ENCODE data around the gene ABCB6. TPM values are rescaled to one million over a fixed set of nuclear protein-coding genes. Genes with fewer than 3 reads are reported as not detected.

The ABCB6 gene
- total RNA-seq, 1 donor from 2014 or later, result 12.5 TPM

GRCh38 chr2:219197388-219197787 is 21.4 kb downstream of the ABCB6 start:
- Histone ChIP-seq H4K20me1 (ENCODE audit: insufficient read depth, low read length) (no peaks in the 10 kb centered on the region), H3K9ac (ENCODE audit: low read length) (no peak overlapping the region), H3K4me1 (ENCODE audit: insufficient read depth, low read length) (no peaks in the 10 kb centered on the region), H3K36me3 (ENCODE audit: insufficient read depth, low read length) (no peaks in the 10 kb centered on the region), H3K9me3 (ENCODE audit: insufficient read depth, low read depth, low read length) (no peaks in the 10 kb centered on the region), H3K79me2 (ENCODE audit: insufficient read depth, low read length) (no peaks in the 10 kb centered on the region), H3K4me3 (ENCODE audit: insufficient read depth, low read depth, low read length) (no peak overlapping the region), H3K4me2 (ENCODE audit: low read length) (no peak overlapping the region), H3K27ac (ENCODE audit: low read depth, low read length) (no peak overlapping the region), H2AFZ (ENCODE audit: low read depth, low read length) (no peak overlapping the region), H3K27me3 (ENCODE audit: insufficient read depth, low read length) (peaks cover 6% of the 10 kb centered on the region)
- Mint-ChIP-seq H3K27me3 (ENCODE audit: low read depth, unreplicated experiment) (peaks cover 17% of the 10 kb centered on the region), H3K4me3 (ENCODE audit: unreplicated experiment) (no peak overlapping the region), H3K36me3 (ENCODE audit: low read depth, unreplicated experiment) (no peaks in the 10 kb centered on the region), H3K27ac (ENCODE audit: unreplicated experiment) (no peak overlapping the region), H3K4me1 (ENCODE audit: low read depth, unreplicated experiment) (no peaks in the 10 kb centered on the region), H3K9me3 (ENCODE audit: unreplicated experiment) (no peaks in the 10 kb centered on the region)
- FAIRE-seq (no peak), DNase-seq (ENCODE audit: low read depth) (no peak)
- TF ChIP-seq EZH2 (IDR thresholded peaks at IDR 0.05; ENCODE audit: insufficient read depth, low read length), result no peak
- TF ChIP-seq, protein P1, sequence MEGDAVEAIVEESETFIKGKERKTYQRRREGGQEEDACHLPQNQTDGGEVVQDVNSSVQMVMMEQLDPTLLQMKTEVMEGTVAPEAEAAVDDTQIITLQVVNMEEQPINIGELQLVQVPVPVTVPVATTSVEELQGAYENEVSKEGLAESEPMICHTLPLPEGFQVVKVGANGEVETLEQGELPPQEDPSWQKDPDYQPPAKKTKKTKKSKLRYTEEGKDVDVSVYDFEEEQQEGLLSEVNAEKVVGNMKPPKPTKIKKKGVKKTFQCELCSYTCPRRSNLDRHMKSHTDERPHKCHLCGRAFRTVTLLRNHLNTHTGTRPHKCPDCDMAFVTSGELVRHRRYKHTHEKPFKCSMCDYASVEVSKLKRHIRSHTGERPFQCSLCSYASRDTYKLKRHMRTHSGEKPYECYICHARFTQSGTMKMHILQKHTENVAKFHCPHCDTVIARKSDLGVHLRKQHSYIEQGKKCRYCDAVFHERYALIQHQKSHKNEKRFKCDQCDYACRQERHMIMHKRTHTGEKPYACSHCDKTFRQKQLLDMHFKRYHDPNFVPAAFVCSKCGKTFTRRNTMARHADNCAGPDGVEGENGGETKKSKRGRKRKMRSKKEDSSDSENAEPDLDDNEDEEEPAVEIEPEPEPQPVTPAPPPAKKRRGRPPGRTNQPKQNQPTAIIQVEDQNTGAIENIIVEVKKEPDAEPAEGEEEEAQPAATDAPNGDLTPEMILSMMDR (IDR thresholded peaks at IDR 0.05; ENCODE audit: insufficient read depth, low read depth, low read length), result no peak

GRCh38 chr2:219186754-219187456 is 31.9 kb downstream of the ABCB6 start:
- no peak overlapping the region for H3K27ac Mint-ChIP-seq (ENCODE audit: unreplicated experiment)
- no peaks in the 10 kb centered on the region for H3K79me2 ChIP-seq (ENCODE audit: insufficient read depth, low read length)
- no peak overlapping the region for H3K4me3 Mint-ChIP-seq (ENCODE audit: unreplicated experiment)
- H3K36me3 ChIP-seq (ENCODE audit: insufficient read depth, low read length), result peaks cover 21% of the 10 kb centered on the region
- no peaks in the 10 kb centered on the region for H3K9me3 ChIP-seq (ENCODE audit: insufficient read depth, low read depth, low read length)
- no peaks in the 10 kb centered on the region for H3K4me1 Mint-ChIP-seq (ENCODE audit: low read depth, unreplicated experiment)
- no peak overlapping the region for H3K9ac ChIP-seq (ENCODE audit: low read length)
- H3K27me3 ChIP-seq (ENCODE audit: insufficient read depth, low read length), result no peaks in the 10 kb centered on the region
- DNase-seq (ENCODE audit: low read depth) (no peak), FAIRE-seq (no peak)
- H3K36me3 Mint-ChIP-seq (ENCODE audit: low read depth, unreplicated experiment), result peaks cover 6% of the 10 kb centered on the region
- H3K27ac ChIP-seq (ENCODE audit: low read depth, low read length), result no peak overlapping the region
- H4K20me1 ChIP-seq (ENCODE audit: insufficient read depth, low read length), result peaks cover 13% of the 10 kb centered on the region
- no peak overlapping the region for H2AFZ ChIP-seq (ENCODE audit: low read depth, low read length)
- no peaks in the 10 kb centered on the region for H3K9me3 Mint-ChIP-seq (ENCODE audit: unreplicated experiment)
- no peaks in the 10 kb centered on the region for H3K4me1 ChIP-seq (ENCODE audit: insufficient read depth, low read length)
- no peak overlapping the region for H3K4me3 ChIP-seq (ENCODE audit: insufficient read depth, low read depth, low read length)
- no peak for TF ChIP-seq EZH2 (IDR thresholded peaks at IDR 0.05; ENCODE audit: insufficient read depth, low read length)
- TF ChIP-seq, protein P1 (IDR thresholded peaks at IDR 0.05; ENCODE audit: insufficient read depth, low read depth, low read length), result no peak
- no peaks in the 10 kb centered on the region for H3K27me3 Mint-ChIP-seq (ENCODE audit: low read depth, unreplicated experiment)
- H3K4me2 ChIP-seq (ENCODE audit: low read length), result no peak overlapping the region

- H3K27ac ChIP-seq (ENCODE audit: low read depth, low read length), result no peak overlapping the region
- peaks cover 16% of the 10 kb centered on the region for H3K36me3 Mint-ChIP-seq (ENCODE audit: low read depth, unreplicated experiment)
- H3K4me3 Mint-ChIP-seq (ENCODE audit: unreplicated experiment), result no peak overlapping the region
These were observed 34.6 kb downstream of the ABCB6 start for GRCh38 chr2:219184121-219184520.

More at GRCh38 chr2:219184121-219184520, 34.6 kb downstream of the ABCB6 start:
- peaks cover 3% of the 10 kb centered on the region for H3K4me1 ChIP-seq (ENCODE audit: insufficient read depth, low read length)
- no peak overlapping the region for H3K4me3 ChIP-seq (ENCODE audit: insufficient read depth, low read depth, low read length)
- H3K79me2 ChIP-seq (ENCODE audit: insufficient read depth, low read length), result peaks cover 21% of the 10 kb centered on the region
- H3K27me3 ChIP-seq (ENCODE audit: insufficient read depth, low read length), result no peaks in the 10 kb centered on the region
- no peak for FAIRE-seq
- no peak for TF ChIP-seq EZH2 (IDR thresholded peaks at IDR 0.05; ENCODE audit: insufficient read depth, low read length)
- TF ChIP-seq, protein P1 (IDR thresholded peaks at IDR 0.05; ENCODE audit: insufficient read depth, low read depth, low read length), result no peak
- peaks cover 30% of the 10 kb centered on the region for H3K36me3 ChIP-seq (ENCODE audit: insufficient read depth, low read length)
- Mint-ChIP-seq H3K4me1 (ENCODE audit: low read depth, unreplicated experiment) (peaks cover 3% of the 10 kb centered on the region), H3K27me3 (ENCODE audit: low read depth, unreplicated experiment) (no peaks in the 10 kb centered on the region), H3K9me3 (ENCODE audit: unreplicated experiment) (peaks cover under 1% of the 10 kb centered on the region), H3K27ac (ENCODE audit: unreplicated experiment) (no peak overlapping the region)
- H3K9me3 ChIP-seq (ENCODE audit: insufficient read depth, low read depth, low read length), result no peaks in the 10 kb centered on the region
- H3K4me2 ChIP-seq (ENCODE audit: low read length), result no peak overlapping the region
- H4K20me1 ChIP-seq (ENCODE audit: insufficient read depth, low read length), result peaks cover 29% of the 10 kb centered on the region
- H2AFZ ChIP-seq (ENCODE audit: low read depth, low read length), result no peak overlapping the region
- DNase-seq (ENCODE audit: low read depth), result no peak
- no peak overlapping the region for H3K9ac ChIP-seq (ENCODE audit: low read length)
